ENCODE measurements around the gene RTBDN.
"Not testable (repeated sequence)": the region's sequence is repeated elsewhere in the genome, so short reads cannot be mapped to it uniquely, and the experiment has no call there.

The RTBDN gene

GRCh38 chr19:12856653-12857052 lies 22.3 kb upstream of the RTBDN start:
- DNase-seq (ENCODE audit: low spot score) = no peak

- DNase-seq (ENCODE audit: low spot score) = peak; percentile 96
Measured at GRCh38 chr19:12847159-12848139, 13.1 kb upstream of the RTBDN start.

- DNase-seq (ENCODE audit: low spot score) = not testable (repeated sequence)
Measured at GRCh38 chr19:12846613-12847012, 12.2 kb upstream of the RTBDN start.

- no peak for DNase-seq (ENCODE audit: low spot score)
Measured at GRCh38 chr19:12843999-12844732, 9.8 kb upstream of the RTBDN start.

- no peak for DNase-seq (ENCODE audit: low spot score)
Measured at GRCh38 chr19:12843328-12843727, 8.9 kb upstream of the RTBDN start.

- DNase-seq (ENCODE audit: low spot score) = no peak
Measured at GRCh38 chr19:12842511-12842910, 8.1 kb upstream of the RTBDN start.

- DNase-seq (ENCODE audit: low spot score) = no peak
Measured at GRCh38 chr19:12841094-12841493, 6.7 kb upstream of the RTBDN start.

GRCh38 chr19:12840091-12841079 lies 6.0 kb upstream of the RTBDN start:
- DNase-seq (ENCODE audit: low spot score) = peak; percentile 69

- DNase-seq (ENCODE audit: low spot score) = peak; percentile 1
Measured at GRCh38 chr19:12838886-12839756, 4.7 kb upstream of the RTBDN start.

GRCh38 chr19:12838182-12838885 lies 4.0 kb upstream of the RTBDN start, which contains the start of gene MAST1:
MAST1 (plus strand) TSS chr19:12838515; CDS start chr19:12838573, 58 bp downstream.
- peak; percentile 86 for DNase-seq (ENCODE audit: low spot score)

- no peak for DNase-seq (ENCODE audit: low spot score)
Measured at GRCh38 chr19:12837225-12837624, 2.8 kb upstream of the RTBDN start.

- no peak for DNase-seq (ENCODE audit: low spot score)
Measured at GRCh38 chr19:12836529-12836863, 2.1 kb upstream of the RTBDN start.

GRCh38 chr19:12834976-12835757 lies 788 bp upstream of the RTBDN start:
- peak; percentile 48 for DNase-seq (ENCODE audit: low spot score)

GRCh38 chr19:12833738-12834565 lies 427 bp downstream of the RTBDN start:
- DNase-seq (ENCODE audit: low spot score) = peak; percentile 61

GRCh38 chr19:12833418-12833737 lies 1.0 kb downstream of the RTBDN start:
- DNase-seq (ENCODE audit: low spot score) = no peak

GRCh38 chr19:12828494-12828893 lies 5.9 kb downstream of the RTBDN start:
- DNase-seq (ENCODE audit: low spot score) = no peak

GRCh38 chr19:12825254-12826131 lies 8.9 kb downstream of the RTBDN start:
- DNase-seq (ENCODE audit: low spot score) = peak; percentile 47

GRCh38 chr19:12821761-12822160 lies 12.6 kb downstream of the RTBDN start:
- no peak for DNase-seq (ENCODE audit: low spot score)

Measured in GM03348 (cell line).